ENCODE measurements around the gene CUX1.

DNA sequence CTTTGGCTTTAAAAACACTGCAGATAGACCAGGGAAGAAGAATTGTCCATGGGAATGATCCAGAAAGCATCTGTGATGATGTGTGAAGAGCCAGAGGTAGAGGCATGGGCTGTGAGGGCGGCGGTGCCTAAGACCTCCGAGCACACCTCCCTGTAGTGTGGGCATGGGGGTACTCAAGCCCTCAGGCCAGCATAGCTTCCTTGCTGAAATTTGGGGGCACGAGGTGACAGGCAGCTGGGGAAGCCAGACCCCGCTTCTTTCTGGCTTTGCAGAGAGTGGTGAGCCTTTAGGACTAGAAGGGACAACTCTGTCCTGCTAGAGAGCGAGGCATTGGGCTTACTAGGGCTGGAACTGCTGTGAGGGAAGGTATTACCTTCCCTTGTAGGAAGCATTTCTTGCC, 281.6 kb downstream of the CUX1 start:
- TF ChIP-seq, protein P1, sequence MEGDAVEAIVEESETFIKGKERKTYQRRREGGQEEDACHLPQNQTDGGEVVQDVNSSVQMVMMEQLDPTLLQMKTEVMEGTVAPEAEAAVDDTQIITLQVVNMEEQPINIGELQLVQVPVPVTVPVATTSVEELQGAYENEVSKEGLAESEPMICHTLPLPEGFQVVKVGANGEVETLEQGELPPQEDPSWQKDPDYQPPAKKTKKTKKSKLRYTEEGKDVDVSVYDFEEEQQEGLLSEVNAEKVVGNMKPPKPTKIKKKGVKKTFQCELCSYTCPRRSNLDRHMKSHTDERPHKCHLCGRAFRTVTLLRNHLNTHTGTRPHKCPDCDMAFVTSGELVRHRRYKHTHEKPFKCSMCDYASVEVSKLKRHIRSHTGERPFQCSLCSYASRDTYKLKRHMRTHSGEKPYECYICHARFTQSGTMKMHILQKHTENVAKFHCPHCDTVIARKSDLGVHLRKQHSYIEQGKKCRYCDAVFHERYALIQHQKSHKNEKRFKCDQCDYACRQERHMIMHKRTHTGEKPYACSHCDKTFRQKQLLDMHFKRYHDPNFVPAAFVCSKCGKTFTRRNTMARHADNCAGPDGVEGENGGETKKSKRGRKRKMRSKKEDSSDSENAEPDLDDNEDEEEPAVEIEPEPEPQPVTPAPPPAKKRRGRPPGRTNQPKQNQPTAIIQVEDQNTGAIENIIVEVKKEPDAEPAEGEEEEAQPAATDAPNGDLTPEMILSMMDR (IDR thresholded peaks at IDR 0.05): no peak
- no peak for TF ChIP-seq EZH2 (IDR thresholded peaks at IDR 0.05; ENCODE audit: borderline replicate concordance, insufficient read depth, low read depth, low read length, poor library complexity, severe bottlenecking)
